NCI-H2107 (cell line): ENCODE data around the gene CHID1.

ENCODE experiments used
- DNase-seq: peaks from one replicate; lab custom pipeline; 2025; lab: John Stamatoyannopoulos, UW

Gene CHID1

DNA sequence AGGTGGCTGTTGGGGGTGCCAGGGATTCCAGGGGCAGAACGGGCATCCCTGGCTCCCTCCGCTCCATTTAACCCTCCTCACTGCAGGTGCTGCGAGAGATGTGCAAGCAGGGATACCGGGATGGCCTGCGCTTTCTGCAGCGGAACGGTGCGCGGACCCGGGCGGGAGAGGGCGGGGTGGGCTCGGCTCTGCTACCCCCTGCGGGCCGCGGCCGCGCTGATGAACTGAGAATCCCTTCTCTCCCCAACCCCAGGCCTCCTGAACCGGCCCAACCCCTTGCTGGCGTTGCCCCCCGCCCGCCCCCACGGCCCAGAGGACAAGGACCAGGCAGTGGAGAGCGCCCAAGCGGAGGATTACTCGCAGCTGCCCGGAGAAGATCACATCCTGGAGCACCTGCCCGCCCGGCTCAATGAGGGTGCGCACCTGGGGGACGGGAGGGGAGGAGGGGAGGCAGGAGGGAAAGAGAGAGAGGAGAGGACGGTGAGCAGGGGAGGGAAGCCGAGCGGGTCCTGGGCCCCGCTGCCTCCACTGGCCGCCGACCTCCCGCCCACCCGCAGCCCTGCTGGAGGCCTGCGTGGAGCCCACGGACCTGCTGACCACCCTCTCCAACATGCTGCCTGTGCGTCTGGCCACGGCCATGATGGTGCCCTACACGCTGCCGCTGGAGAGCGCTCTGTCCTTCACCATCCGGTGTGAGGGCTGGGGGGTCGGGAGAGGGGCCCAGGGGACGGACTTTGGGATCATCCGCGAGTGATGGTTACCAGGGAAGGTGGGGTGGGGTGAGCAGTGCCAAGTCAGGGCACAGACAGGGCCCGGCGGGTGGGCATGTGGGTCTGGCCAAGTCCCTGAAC, 86.9 kb downstream of the CHID1 start:
- no peak for DNase-seq

DNA sequence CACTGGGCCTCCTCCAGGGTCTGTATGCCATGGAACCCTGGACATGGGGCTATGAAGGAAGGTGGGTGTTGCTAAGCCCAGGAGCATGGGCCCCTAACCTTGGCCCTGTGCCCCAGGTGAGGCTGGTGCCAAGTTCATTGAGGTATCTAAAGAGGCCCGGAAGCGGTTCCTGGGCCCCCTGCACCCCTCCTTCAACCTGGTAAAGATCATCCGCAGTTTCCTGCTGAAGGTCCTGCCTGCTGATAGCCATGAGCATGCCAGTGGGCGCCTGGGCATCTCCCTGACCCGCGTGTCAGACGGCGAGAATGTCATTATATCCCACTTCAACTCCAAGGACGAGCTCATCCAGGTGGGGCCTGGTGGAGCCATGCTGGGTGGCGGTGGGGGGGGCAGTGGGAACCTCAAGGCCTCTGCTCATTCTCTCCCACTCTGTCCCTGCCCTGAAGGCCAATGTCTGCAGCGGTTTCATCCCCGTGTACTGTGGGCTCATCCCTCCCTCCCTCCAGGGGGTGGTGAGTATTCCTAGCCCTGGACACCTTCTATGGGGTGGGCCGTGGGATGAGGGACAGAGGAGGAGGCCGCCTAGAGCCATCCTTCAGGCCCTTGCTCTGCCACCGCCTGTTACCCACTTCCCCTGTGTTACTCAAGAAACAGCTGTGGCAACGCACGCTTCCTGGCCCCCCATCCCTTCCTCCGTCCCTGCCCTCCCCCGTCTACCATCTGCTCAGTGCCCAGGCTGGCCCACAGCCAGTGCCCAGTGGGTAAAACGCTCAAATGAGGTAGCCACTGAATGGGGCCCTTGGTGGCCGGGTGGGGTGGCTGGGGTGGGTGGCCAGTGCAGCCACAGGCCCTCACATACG, 88.9 kb downstream of the CHID1 start:
- DNase-seq, result no peak

DNA sequence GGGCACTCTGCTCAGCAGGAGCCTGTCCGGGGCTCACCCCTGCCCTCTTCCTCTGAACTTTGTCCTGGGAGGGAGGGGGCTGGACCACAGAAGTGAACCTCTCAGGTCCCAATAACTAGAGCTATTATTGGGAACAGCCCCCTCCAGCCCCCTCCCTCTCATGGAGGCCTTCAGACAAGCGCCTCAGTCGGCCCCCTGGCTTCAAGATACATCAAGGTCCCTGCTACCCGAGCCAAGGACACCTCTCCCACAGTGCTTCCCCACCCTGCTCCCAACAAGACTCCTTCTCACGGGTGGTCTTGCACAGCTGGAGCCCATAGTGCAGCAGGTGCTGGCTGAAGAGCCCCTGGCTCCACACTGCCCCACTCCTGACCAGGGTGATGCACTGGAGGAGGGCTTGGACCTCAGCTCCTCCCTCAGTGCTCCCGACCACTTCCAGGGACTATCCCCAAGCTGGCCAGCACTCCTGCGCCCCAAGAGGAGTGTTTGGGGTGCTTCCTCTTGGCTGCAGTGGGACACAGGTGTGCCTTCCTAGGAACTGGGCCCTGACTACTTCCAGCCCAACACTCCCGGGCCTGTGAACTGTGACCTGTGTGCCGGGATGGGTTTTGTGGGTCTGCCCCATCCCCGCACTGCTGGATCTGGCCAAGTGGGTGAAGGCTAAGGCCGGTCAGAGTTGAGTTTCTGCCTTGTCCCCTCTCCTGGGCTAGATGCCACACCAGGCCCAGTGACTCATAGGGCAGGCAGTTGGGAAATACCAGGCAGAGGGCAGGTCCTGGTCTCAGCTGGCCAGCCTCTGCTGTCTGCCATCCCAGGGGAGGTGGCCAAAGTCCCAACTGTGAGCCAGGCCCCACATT, 89.7 kb downstream of the CHID1 start:
- no peak for DNase-seq

DNA sequence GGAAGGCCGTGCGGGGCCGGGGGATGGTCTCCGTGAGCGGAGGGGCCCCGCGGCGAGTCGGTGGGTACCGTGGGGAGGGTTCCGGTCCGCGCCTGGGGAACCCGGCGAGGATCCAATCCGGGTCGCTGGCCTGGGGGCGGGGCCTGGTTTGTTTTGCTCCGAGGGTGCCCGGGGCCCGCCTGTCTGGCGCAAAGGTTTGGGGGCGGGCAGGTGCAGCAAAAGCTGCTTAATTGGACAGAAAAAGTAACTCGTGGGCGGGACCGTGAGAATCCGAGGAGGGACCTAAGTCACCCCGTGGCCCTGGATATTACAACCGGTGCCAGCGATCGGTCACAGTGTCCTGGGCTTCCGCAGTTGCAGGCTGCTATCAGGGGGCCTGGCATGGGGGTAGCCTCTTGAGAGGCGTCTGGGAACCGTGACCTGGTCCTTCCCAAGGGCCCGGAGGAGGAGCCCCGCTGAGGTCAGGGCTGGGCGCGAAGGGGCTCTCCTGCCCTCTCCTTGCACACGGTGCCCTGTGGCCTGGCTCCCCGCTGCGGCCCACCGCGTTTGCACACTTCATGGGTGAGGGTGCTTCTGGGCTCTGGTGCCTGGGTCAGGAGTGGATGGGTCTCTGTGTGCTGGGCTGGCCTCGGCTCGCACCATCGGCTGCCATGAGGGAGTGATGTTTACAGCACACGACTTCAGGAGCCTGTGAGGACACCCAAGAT, 90.5 kb downstream of the CHID1 start:
- DNase-seq, result peak; percentile 68

DNA sequence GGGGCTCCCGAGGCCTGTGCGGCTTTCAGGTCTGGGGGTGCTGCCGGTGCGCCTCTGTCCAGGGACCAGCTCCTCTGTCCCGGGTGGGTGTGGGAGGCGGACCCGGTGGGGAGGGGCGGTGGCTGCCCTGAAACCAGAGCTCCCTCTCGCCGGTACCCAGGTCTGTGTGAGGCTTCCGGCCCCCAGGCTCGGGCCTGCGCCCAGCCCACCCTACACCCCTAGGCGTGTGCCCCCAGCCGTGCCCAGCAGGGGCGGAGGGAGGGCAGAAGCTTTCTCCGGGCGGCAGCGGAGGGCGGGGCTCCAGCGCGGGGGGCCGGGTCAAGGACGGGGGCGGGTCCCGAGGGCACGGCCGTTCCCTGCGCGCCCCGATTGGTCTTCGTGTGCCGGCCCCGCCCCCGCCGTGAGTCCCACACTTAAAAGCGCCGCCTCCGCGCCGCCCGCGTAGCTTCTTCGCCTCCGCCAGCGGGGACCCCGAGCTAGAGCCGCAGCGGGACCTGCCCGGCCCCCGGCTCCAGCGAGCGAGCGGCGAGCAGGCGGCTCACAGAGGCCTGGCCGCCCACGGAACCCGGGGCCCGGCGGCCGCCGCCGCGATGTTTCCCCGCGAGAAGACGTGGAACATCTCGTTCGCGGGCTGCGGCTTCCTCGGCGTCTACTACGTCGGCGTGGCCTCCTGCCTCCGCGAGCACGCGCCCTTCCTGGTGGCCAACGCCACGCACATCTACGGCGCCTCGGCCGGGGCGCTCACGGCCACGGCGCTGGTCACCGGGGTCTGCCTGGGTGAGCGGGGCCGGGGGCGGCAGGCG, 91.3 kb downstream of the CHID1 start:
- peak; percentile 75 for DNase-seq

DNA sequence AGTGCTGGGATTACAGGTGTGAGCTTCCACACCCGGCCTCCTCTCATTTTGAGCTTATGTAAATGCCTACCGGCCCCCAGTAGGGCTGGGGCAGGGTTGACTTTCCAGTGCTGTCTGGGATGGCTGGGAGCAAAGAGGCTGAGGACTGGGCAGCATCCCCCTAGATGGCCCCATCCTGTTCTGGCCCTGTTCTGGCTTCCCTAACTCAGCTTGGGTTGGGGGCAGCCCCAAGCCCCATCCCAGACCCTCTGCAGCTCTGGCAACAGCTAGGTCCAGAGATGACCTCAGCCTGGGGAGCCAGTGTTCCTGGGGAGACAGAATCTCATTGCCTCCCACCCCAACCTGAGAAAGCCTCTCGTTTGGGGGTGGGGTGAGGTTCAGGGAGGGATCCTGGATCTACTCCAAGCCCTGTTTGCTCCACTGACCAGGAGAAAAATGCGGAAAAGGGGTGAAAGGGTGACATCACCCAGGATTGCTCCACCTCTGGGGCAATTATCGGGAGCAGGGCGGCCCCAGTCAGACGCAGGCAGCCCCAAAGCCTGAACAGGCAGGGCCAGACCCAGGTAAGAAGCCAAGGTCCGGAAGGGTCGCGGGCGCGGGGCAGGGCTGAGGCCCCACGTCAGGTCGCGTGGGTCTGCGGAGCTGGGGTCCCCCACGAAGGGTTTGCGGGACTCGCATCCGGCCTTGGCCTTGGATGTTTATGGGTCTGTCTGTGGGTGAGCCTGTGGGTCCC, 92.0 kb downstream of the CHID1 start, which contains the start of gene PNPLA2:
PNPLA2 (plus strand) TSS at position 519 of the 733 bp plus-strand sequence. CDS start 805 bp downstream, outside the sequence.
- no peak for DNase-seq
